Trophoblast cell (in vitro differentiated cells and primary cell): Measurements from ENCODE around the gene CTNNA3.
"Not testable (repeated sequence)": the region's sequence is repeated elsewhere in the genome, so short reads cannot be mapped to it uniquely, and the experiment has no call there.

Experiments
- DNase-seq, 2 donors: peaks; one replicate each; pipeline ENCODE4 v3.0.0-alpha.2; 2016
- H2AFZ ChIP-seq: 2 replicates; pipeline ENCODE4 v1.6.1; 2013; ENCODE audit warnings: low read length, moderate library complexity, mild to moderate bottlenecking; ENCODE audit not compliant: insufficient read depth, poor library complexity
- H2AK5ac ChIP-seq: 2 replicates; pipeline ENCODE4 v1.6.1; 2013; ENCODE audit warnings: mild to moderate bottlenecking, low read length
- H2BK120ac ChIP-seq: 2 replicates; pipeline ENCODE4 v1.6.1; 2013; ENCODE audit warnings: low read length, mild to moderate bottlenecking, moderate library complexity; ENCODE audit not compliant: insufficient read depth, poor library complexity
- H2BK12ac ChIP-seq: 2 replicates; pipeline ENCODE4 v1.6.1; 2013; ENCODE audit warnings: mild to moderate bottlenecking, low read length, moderate library complexity
- H2BK5ac ChIP-seq: 2 replicates; pipeline ENCODE4 v1.6.1; 2013; ENCODE audit warnings: low read length, low read depth, moderate library complexity, mild to moderate bottlenecking; ENCODE audit not compliant: poor library complexity
- H3K14ac ChIP-seq: 2 replicates; pipeline ENCODE4 v1.6.1; 2013; ENCODE audit warnings: mild to moderate bottlenecking, low read length
- H3K18ac ChIP-seq: 2 replicates; pipeline ENCODE4 v1.6.1; 2013; ENCODE audit warnings: mild to moderate bottlenecking, low read length
- H3K23ac ChIP-seq: 2 replicates; pipeline ENCODE4 v1.6.1; 2013; ENCODE audit warnings: low read length
- H3K27ac ChIP-seq: 2 replicates; pipeline ENCODE4 v1.5.1; 2013; ENCODE audit warnings: low read depth, mild to moderate bottlenecking, inconsistent platforms, low read length, moderate library complexity
- H3K27me3 ChIP-seq: 2 replicates; pipeline ENCODE4 v1.6.1; 2013; ENCODE audit warnings: inconsistent platforms, mild to moderate bottlenecking, low read length, moderate library complexity; ENCODE audit not compliant: insufficient read depth
- H3K36me3 ChIP-seq, 2 experiments: 1 replicate in 1 of 2; 2 replicates in 1 of 2; pipeline ENCODE4 v1.6.1; 2013; ENCODE audit warnings: low read length in 2 of 2, mild to moderate bottlenecking in 2 of 2, moderate library complexity in 1 of 2; ENCODE audit not compliant: insufficient read depth in 2 of 2, control insufficient read depth in 1 of 2
- H3K4ac ChIP-seq: 2 replicates; pipeline ENCODE4 v1.6.1; 2013; ENCODE audit warnings: low read depth, mild to moderate bottlenecking, low read length, moderate library complexity
- H3K4me1 ChIP-seq, 2 experiments: 1 replicate in 1 of 2; 2 replicates in 1 of 2; pipeline ENCODE4 v1.6.1; 2013; ENCODE audit warnings: low read length in 2 of 2, mild to moderate bottlenecking in 2 of 2, moderate library complexity in 1 of 2; ENCODE audit not compliant: insufficient read depth in 2 of 2, control insufficient read depth in 1 of 2
- H3K4me2 ChIP-seq: 2 replicates; pipeline ENCODE4 v1.6.1; 2013; ENCODE audit warnings: inconsistent platforms, mild to moderate bottlenecking, low read length, moderate library complexity
- H3K4me3 ChIP-seq: 2 replicates; pipeline ENCODE4 v1.5.1; 2013; ENCODE audit warnings: mild to moderate bottlenecking, low read depth, low read length, inconsistent platforms
- H3K79me1 ChIP-seq: one replicate; pipeline ENCODE4 v1.6.1; 2013; ENCODE audit warnings: low read length
- H3K79me2 ChIP-seq: 2 replicates; pipeline ENCODE4 v1.6.1; 2013; ENCODE audit warnings: low read length, mild to moderate bottlenecking; ENCODE audit not compliant: control insufficient read depth, insufficient read depth, poor library complexity
- H3K9ac ChIP-seq: 2 replicates; pipeline ENCODE4 v1.6.1; 2013; ENCODE audit warnings: mild to moderate bottlenecking, low read length
- H3K9me3 ChIP-seq: 2 replicates; pipeline ENCODE4 v1.6.1; 2013; ENCODE audit warnings: low read depth, mild to moderate bottlenecking, control low read depth, inconsistent platforms, low read length; ENCODE audit not compliant: insufficient read depth
- H4K12ac ChIP-seq: 2 replicates; pipeline ENCODE4 v1.6.1; 2013; ENCODE audit warnings: low read depth, mild to moderate bottlenecking, low read length, moderate library complexity
- H4K8ac ChIP-seq: 2 replicates; pipeline ENCODE4 v1.6.1; 2013; ENCODE audit warnings: low read depth, mild to moderate bottlenecking, low read length, moderate library complexity
- H4K91ac ChIP-seq: one replicate; pipeline ENCODE4 v1.6.1; 2013; ENCODE audit warnings: low read depth, mild to moderate bottlenecking, low read length, moderate library complexity
- WGBS: extraction: QIAGEN DNeasy Blood & Tissue Kit; methylation state at CpG from one replicate; pipeline ENCODE4 v1.1.7; 2013; ENCODE audit warnings: missing lambda C conversion rate; ENCODE audit not compliant: insufficient read length, insufficient coverage; ENCODE audit errors: extremely low coverage; 5-methylcytosine and 5-hydroxymethylcytosine counted together

The CTNNA3 gene

DNA sequence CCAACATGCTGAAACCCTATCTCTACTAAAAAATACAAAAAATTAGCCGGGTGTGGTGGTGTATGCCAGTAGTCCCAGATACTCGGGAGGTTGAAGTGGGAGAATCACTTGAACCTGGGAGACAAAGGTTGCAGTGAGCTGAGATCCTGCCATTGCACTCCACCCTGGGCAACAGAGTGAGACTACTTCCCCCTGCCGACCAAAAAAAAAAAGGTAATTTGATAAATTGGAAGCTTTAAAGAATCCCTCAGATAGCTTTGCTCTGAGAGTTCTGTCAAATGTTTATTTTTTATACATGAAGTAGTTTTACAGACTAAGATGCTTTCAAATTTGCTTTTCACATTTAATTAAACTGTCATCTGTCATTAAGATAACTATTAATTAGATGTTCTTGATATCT is 1333.5 kb downstream of the CTNNA3 start:
- H3K27ac ChIP-seq = no peak overlapping the region
- H2AK5ac ChIP-seq = no peak overlapping the region
- no peak overlapping the region for H2BK12ac ChIP-seq
- H2AFZ ChIP-seq = no peak overlapping the region
- no peaks in the 10 kb centered on the region for H3K36me3 ChIP-seq
- H3K4ac ChIP-seq = no peak overlapping the region
- H4K12ac ChIP-seq = no peak overlapping the region
- DNase-seq = no peak
- no peak overlapping the region for H3K18ac ChIP-seq
- WGBS = no CpG with 5 or more reads among the region's 3 CpGs
- no peak overlapping the region for H3K4me2 ChIP-seq
- no peak overlapping the region for H3K14ac ChIP-seq
- H2BK5ac ChIP-seq = no peak overlapping the region
- H3K4me3 ChIP-seq = no peak overlapping the region
- H4K8ac ChIP-seq = no peak overlapping the region
- H3K79me2 ChIP-seq = no peaks in the 10 kb centered on the region
- no peak overlapping the region for H2BK120ac ChIP-seq
- H3K9ac ChIP-seq = no peak overlapping the region
- H3K23ac ChIP-seq = no peak overlapping the region
- H3K9me3 ChIP-seq = no peaks in the 10 kb centered on the region
- no peaks in the 10 kb centered on the region for H3K79me1 ChIP-seq
- H3K4me1 ChIP-seq = no peaks in the 10 kb centered on the region
- H3K27me3 ChIP-seq = no peaks in the 10 kb centered on the region
- no peak overlapping the region for H4K91ac ChIP-seq

DNA sequence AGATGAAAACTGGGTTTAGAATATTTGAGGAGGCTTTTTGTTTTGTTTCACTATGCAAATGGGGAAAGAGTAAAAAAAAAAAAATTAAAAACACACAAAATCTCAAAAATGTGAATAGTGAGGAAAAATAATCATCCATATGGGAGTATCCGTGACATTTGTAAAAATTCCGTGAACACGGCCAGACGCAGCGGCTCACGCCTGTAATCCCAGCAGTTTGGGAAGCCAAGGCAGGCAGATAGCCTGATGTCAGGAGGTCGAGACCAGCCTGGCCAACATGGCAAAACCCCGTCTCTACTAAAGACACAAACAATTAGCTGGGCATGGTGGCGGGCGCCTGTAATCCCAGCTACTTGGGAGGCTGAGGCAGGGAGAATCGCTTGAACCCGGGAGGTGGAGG is 1342.2 kb downstream of the CTNNA3 start:
- H3K14ac ChIP-seq, H2BK5ac ChIP-seq, H3K27me3 ChIP-seq, H4K91ac ChIP-seq, H3K4me1 ChIP-seq, H4K8ac ChIP-seq, H3K4me2 ChIP-seq, H2BK120ac ChIP-seq, H3K9ac ChIP-seq, H3K79me2 ChIP-seq, H3K4me3 ChIP-seq, H3K23ac ChIP-seq, H2AK5ac ChIP-seq, DNase-seq, H2BK12ac ChIP-seq, H2AFZ ChIP-seq, H3K9me3 ChIP-seq, H3K79me1 ChIP-seq, H3K36me3 ChIP-seq, H3K4ac ChIP-seq, H3K27ac ChIP-seq, H3K18ac ChIP-seq, H4K12ac ChIP-seq: not testable (repeated sequence)
- no CpG with 5 or more reads among the region's 12 CpGs for WGBS

DNA sequence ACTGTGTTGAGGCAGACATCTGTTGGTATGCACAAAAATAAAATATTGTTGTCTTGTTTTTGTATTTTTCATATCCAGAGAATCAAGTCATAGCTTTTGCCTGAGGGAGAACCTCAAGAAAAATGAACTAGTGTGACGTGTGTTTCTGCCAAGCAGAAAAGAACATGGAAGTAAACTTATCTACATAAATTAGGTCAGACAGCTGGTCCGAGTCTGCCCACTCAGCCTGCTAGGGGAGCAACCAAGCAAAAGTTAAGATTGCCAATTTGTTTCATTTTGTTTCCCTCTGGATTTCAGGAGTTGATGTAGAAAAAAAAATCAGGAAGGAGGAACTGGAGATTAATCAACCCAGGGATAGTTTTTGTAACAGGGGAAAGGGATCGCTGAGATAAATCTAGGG is 1342.6 kb downstream of the CTNNA3 start:
- Histone ChIP-seq H2AFZ (no peak overlapping the region), H3K27me3 (no peaks in the 10 kb centered on the region), H2BK120ac (no peak overlapping the region), H4K8ac (no peak overlapping the region), H3K9ac (no peak overlapping the region), H4K91ac (no peak overlapping the region), H2BK12ac (no peak overlapping the region), H4K12ac (no peak overlapping the region), H3K4me3 (no peak overlapping the region), H3K4me2 (no peak overlapping the region), H3K79me2 (no peaks in the 10 kb centered on the region), H2AK5ac (no peak overlapping the region), H3K36me3 (no peaks in the 10 kb centered on the region), H3K4me1 (no peaks in the 10 kb centered on the region), H3K18ac (no peak overlapping the region), H3K27ac (no peak overlapping the region), H3K4ac (no peak overlapping the region), H2BK5ac (no peak overlapping the region), H3K14ac (no peak overlapping the region), H3K9me3 (peaks cover 1% of the 10 kb centered on the region), H3K23ac (no peak overlapping the region), H3K79me1 (no peaks in the 10 kb centered on the region)
- no CpG with 5 or more reads among the region's 3 CpGs for WGBS
- no peak for DNase-seq

DNA sequence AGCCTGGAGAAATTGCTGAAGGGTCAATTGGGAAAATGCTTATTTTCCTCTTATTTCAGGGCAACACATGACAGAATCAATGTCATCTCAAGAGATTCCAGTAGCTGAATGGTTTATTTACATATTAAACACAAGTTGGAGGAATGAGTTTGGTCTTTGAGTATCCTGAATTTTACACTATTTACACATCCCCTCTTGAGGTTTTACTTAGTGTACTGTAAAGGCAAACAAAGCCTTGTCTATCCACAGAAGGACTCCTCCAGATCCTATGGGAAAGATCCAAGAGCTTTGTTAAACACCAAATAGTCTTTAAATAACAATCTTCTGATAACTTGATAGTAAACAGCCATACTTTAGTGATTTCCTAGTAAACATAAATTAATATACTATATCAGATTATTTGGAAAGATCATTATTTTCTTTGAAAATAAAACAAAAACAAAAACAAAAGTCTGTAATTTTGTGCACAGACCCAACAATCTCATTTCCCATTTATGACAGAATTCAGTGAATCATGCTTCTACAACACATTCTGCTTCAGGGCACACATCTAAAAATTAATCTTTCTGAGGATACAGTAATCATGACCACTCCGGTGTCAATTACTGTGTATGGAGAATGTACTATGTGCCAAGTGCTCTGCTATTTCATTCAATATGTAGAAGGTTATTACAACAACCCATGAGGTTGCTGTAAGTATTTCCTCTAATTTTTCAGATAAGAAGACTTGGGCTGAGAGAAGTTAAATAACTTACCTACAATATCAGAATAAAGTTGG is 1345.2 kb downstream of the CTNNA3 start:
- Histone ChIP-seq H3K4ac (no peak overlapping the region), H3K27ac (no peak overlapping the region), H4K12ac (no peak overlapping the region), H3K18ac (no peak overlapping the region), H3K9me3 (peaks cover 1% of the 10 kb centered on the region), H4K8ac (no peak overlapping the region), H3K27me3 (no peaks in the 10 kb centered on the region), H3K79me1 (no peaks in the 10 kb centered on the region), H2BK12ac (no peak overlapping the region), H3K23ac (no peak overlapping the region), H2BK120ac (no peak overlapping the region), H3K4me3 (no peak overlapping the region), H3K4me1 (no peaks in the 10 kb centered on the region), H3K79me2 (no peaks in the 10 kb centered on the region), H2AFZ (no peak overlapping the region), H2AK5ac (no peak overlapping the region), H4K91ac (no peak overlapping the region), H3K9ac (no peak overlapping the region), H3K36me3 (no peaks in the 10 kb centered on the region), H3K14ac (no peak overlapping the region), H3K4me2 (no peak overlapping the region), H2BK5ac (no peak overlapping the region)
- DNase-seq = no peak
- no CpG with 5 or more reads among the region's 1 CpG for WGBS
